ENCODE results near the gene SLC38A9. TPM values are rescaled to one million over a fixed set of nuclear protein-coding genes. Genes with fewer than 3 reads are reported as not detected.

The SLC38A9 gene
- total and polyA plus RNA-seq, 2 experiments from 2014 or later, result 17.0 to 23.8 TPM

DNA sequence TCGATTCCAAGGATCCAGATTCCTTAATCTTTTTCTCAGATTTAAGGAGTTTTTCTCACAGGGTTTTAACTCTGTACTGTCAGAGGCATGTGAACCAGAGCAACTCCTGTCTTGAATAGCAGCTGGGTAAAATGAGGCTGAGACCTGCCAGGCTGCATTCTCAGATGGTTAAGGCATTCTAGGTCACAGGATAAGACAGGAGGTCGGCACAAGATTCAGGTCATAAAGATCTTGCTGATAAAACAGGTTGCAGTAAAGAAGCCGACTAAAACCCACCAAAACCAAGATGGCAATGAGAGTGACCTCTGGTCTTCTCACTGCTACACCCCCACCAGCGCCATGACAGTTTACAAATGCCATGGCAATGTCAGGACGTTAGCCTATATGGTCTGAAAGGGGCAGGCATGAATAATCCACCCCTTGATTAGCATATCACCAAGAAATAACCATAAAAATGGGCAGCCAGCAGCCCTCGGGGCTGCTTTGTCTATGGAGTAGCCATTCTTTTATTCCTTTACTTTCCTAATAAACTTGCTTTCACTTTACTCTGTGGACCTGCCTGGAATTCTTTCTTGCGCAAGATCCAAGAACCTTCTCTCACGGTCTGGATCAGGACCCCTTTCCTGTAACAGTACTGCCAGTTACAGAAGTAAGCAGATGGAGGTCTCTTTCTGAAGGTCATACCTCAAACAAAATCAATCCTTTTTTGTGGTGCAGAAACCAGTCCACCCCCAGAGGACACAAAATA is 87.1 kb downstream of the SLC38A9 start:
- Histone ChIP-seq H2AFZ (no peak overlapping the region), H3K4me3 (no peak overlapping the region), H3K9me2 (ENCODE audit: insufficient read depth) (no peaks in the 10 kb centered on the region), H3K79me2 (ENCODE audit: insufficient read depth) (no peaks in the 10 kb centered on the region), H3K27ac (no peak overlapping the region), H3K36me3 (ENCODE audit: low read depth) (no peaks in the 10 kb centered on the region), H3K4me1 (ENCODE audit: insufficient read depth) (peaks cover 8% of the 10 kb centered on the region), H4K20me1 (ENCODE audit: insufficient read depth) (no peaks in the 10 kb centered on the region), H3F3A (ENCODE audit: insufficient read depth) (peaks cover 11% of the 10 kb centered on the region), H3K9ac (no peak overlapping the region), H3K4me2 (ENCODE audit: unreplicated experiment) (no peak overlapping the region), H3K9me3 (ENCODE audit: low read depth) (no peaks in the 10 kb centered on the region), H3K27me3 (replicated peaks; ENCODE audit: insufficient read depth) (no peaks in the 10 kb centered on the region)
- no peak for DNase-seq
- no peak for TF ChIP-seq EZH2 (IDR thresholded peaks at IDR 0.05; ENCODE audit: insufficient read depth, poor library complexity, severe bottlenecking)
- TF ChIP-seq EZH2phosphoT487 (IDR thresholded peaks at IDR 0.05; ENCODE audit: insufficient read depth, low read depth), result no peak
- 82 to 86% methylated on average over 8 of the region's 8 CpGs for WGBS, 2 experiments (ENCODE audit: low coverage in 1 of 2, low lambda C conversion rate in 2 of 2, missing lambda C conversion rate in 2 of 2)
- in situ Hi-C loops (cut with MboI), result no loop called here

DNA sequence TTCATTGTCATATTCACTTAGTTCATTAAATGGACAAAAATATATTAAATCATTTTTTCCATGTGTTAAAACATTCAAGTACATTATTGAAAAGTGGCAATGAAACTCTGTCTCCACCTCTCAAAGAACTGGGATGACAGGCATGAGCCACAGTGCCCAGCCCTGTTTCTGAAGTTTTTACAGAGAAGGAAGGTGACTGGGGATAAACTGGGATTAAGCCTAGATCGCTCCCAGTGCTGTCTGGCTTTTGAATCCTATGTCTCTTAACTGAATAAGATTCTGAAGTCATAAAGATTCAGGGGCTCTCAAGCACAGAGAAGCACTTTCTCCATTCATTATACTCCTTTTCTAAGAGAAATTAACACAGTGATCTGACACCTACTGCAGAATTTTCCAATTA is 88.3 kb downstream of the SLC38A9 start:
- TF ChIP-seq EZH2phosphoT487 (IDR thresholded peaks at IDR 0.05; ENCODE audit: insufficient read depth, low read depth) (no peak), EZH2 (IDR thresholded peaks at IDR 0.05; ENCODE audit: insufficient read depth, poor library complexity, severe bottlenecking) (no peak)
- Histone ChIP-seq H3K9me3 (ENCODE audit: low read depth) (no peaks in the 10 kb centered on the region), H3F3A (ENCODE audit: insufficient read depth) (peaks cover 11% of the 10 kb centered on the region), H3K4me1 (ENCODE audit: insufficient read depth) (peaks cover 8% of the 10 kb centered on the region), H3K4me2 (ENCODE audit: unreplicated experiment) (no peak overlapping the region), H3K4me3 (no peak overlapping the region), H3K9ac (no peak overlapping the region), H3K27me3 (replicated peaks; ENCODE audit: insufficient read depth) (no peaks in the 10 kb centered on the region), H3K27ac (no peak overlapping the region), H3K9me2 (ENCODE audit: insufficient read depth) (no peaks in the 10 kb centered on the region), H4K20me1 (ENCODE audit: insufficient read depth) (no peaks in the 10 kb centered on the region), H3K79me2 (ENCODE audit: insufficient read depth) (no peaks in the 10 kb centered on the region), H3K36me3 (ENCODE audit: low read depth) (no peaks in the 10 kb centered on the region), H2AFZ (no peak overlapping the region)
- DNase-seq, result no peak
- WGBS, 2 experiments (ENCODE audit: low coverage in 1 of 2, low lambda C conversion rate in 2 of 2, missing lambda C conversion rate in 2 of 2), result 97 to 100% methylated on average over 1 of the region's 1 CpG
- in situ Hi-C loops (cut with MboI), result no loop called here

DNA sequence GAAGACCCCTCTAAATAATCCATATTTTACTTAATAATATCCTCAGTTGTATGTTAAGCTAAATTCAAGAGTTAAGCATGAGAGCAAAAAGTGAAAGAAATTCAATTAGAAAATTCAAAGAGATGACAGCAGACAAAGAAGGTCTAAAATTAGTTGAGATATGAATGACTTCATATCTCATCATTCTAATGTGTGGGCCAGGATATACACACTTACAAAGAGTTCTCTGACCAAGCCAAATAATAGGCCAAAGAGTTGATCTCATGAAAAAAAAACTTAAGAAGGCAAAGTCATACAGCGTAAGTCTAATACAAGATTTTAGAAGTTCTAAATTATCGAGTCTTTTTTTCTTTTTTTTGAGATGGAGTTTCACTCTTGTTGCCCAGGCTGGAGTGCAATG is 89.7 kb downstream of the SLC38A9 start:
- TF ChIP-seq EZH2 (IDR thresholded peaks at IDR 0.05; ENCODE audit: insufficient read depth, poor library complexity, severe bottlenecking) (no peak), EZH2phosphoT487 (IDR thresholded peaks at IDR 0.05; ENCODE audit: insufficient read depth, low read depth) (no peak)
- Histone ChIP-seq H3K27ac (no peak overlapping the region), H3K9me3 (ENCODE audit: low read depth) (no peaks in the 10 kb centered on the region), H3K4me1 (ENCODE audit: insufficient read depth) (peaks cover 8% of the 10 kb centered on the region), H2AFZ (no peak overlapping the region), H4K20me1 (ENCODE audit: insufficient read depth) (no peaks in the 10 kb centered on the region), H3K9ac (no peak overlapping the region), H3F3A (ENCODE audit: insufficient read depth) (peaks cover 11% of the 10 kb centered on the region), H3K4me3 (no peak overlapping the region), H3K9me2 (ENCODE audit: insufficient read depth) (no peaks in the 10 kb centered on the region), H3K36me3 (ENCODE audit: low read depth) (no peaks in the 10 kb centered on the region), H3K4me2 (ENCODE audit: unreplicated experiment) (no peak overlapping the region), H3K27me3 (replicated peaks; ENCODE audit: insufficient read depth) (no peaks in the 10 kb centered on the region), H3K79me2 (ENCODE audit: insufficient read depth) (no peaks in the 10 kb centered on the region)
- DNase-seq, result no peak
- WGBS, 2 experiments (ENCODE audit: low coverage in 1 of 2, low lambda C conversion rate in 2 of 2, missing lambda C conversion rate in 2 of 2), result 47 to 49% methylated on average over 2 of the region's 2 CpGs
- in situ Hi-C loops (cut with MboI), result no loop called here

DNA sequence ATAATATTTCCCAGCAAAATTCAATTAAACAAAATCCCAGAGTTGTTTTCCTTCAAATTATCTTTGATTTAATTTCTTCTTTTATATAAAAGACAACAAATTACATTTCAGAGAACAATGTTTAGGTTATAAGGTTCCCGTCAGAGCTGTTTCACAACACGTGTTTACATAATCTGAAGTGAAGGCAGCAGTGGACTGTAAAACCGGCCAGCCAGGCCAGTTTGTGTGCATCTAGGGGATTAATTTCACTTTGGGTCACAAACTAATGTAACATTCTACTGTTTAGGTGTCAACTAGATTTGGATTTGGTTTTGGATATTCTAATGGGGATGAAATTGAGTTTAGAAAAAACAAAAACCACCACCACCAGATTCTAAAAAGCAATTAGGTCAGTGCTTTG is 90.9 kb downstream of the SLC38A9 start:
- no peaks in the 10 kb centered on the region for H3K79me2 ChIP-seq (ENCODE audit: insufficient read depth)
- 71 to 80% methylated on average over 3 of the region's 3 CpGs for WGBS, 2 experiments (ENCODE audit: low coverage in 1 of 2, low lambda C conversion rate in 2 of 2, missing lambda C conversion rate in 2 of 2)

More for the DNA sequence above, 90.9 kb downstream of the SLC38A9 start:
- H3K27me3 ChIP-seq (replicated peaks; ENCODE audit: insufficient read depth), result no peaks in the 10 kb centered on the region
- H3K4me1 ChIP-seq (ENCODE audit: insufficient read depth), result no peaks in the 10 kb centered on the region
- no peak overlapping the region for H3K27ac ChIP-seq
- in situ Hi-C loops (cut with MboI), result no loop called here
- H3K9me3 ChIP-seq (ENCODE audit: low read depth), result no peaks in the 10 kb centered on the region
- H3K9ac ChIP-seq, result no peak overlapping the region
- no peak overlapping the region for H3K4me2 ChIP-seq (ENCODE audit: unreplicated experiment)
- H4K20me1 ChIP-seq (ENCODE audit: insufficient read depth), result no peaks in the 10 kb centered on the region
- TF ChIP-seq EZH2 (IDR thresholded peaks at IDR 0.05; ENCODE audit: insufficient read depth, poor library complexity, severe bottlenecking) (no peak), EZH2phosphoT487 (IDR thresholded peaks at IDR 0.05; ENCODE audit: insufficient read depth, low read depth) (no peak)
- no peak overlapping the region for H2AFZ ChIP-seq
- H3K9me2 ChIP-seq (ENCODE audit: insufficient read depth), result no peaks in the 10 kb centered on the region
- no peak for DNase-seq
- no peaks in the 10 kb centered on the region for H3K36me3 ChIP-seq (ENCODE audit: low read depth)
- no peak overlapping the region for H3K4me3 ChIP-seq
- H3F3A ChIP-seq (ENCODE audit: insufficient read depth), result no peaks in the 10 kb centered on the region

All from GM23248 (cell line).